GM03348 (cell line): ENCODE data around the gene ZNF629.

Experiments used
- DNase-seq: peaks from one replicate; pipeline ENCODE4 v3.0.0; 2012; ENCODE audit warnings: low spot score

ZNF629 gene

DNA sequence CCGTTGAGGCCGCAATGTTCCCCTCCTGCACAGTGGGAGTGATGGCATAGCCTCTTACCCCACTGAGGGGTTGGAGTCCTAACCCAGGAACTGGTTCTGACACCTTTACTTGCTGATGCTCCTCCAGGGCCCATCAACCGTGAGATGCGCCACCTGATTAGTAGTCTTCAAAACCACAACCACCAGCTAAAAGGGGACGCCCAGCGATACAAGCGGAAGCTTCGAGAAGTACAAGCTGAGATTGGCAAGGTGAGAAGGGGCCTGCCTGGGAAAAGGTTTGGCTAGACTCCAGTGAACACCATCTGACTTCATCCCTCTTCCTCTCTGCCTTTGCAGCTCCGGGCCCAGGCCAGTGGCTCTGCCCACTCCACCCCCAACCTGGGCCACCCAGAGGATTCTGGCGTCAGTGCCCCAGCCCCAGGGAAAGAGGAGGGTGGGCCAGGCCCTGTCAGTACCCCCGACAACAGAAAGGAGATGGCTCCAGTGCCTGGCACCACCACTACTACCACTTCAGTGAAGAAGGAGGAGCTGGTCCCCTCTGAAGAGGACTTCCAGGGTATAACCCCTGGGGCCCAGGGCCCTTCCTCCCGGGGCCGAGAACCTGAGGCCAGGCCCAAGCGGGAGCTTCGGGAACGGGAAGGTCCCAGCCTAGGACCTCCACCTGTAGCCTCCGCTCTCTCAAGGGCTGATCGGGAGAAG is 19.1 kb downstream of the ZNF629 start:
- DNase-seq: no peak

DNA sequence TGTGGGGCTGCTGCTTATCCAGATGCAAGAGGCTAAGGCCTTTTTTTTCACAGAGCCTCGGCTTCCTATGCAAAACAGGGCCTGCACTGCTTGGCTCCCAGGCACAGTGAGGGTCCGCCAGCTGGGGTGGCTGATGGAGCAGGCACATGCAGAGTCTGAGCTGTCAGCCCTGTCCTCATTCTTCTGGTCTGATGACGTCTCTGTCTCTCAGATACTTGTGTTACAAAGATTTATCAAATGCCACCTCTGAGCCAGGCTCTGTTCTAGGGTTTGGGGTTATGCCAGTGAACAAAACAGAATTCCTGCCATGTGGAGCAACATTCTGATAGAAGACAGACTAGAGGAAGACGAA is 20.1 kb downstream of the ZNF629 start:
- DNase-seq: no peak

DNA sequence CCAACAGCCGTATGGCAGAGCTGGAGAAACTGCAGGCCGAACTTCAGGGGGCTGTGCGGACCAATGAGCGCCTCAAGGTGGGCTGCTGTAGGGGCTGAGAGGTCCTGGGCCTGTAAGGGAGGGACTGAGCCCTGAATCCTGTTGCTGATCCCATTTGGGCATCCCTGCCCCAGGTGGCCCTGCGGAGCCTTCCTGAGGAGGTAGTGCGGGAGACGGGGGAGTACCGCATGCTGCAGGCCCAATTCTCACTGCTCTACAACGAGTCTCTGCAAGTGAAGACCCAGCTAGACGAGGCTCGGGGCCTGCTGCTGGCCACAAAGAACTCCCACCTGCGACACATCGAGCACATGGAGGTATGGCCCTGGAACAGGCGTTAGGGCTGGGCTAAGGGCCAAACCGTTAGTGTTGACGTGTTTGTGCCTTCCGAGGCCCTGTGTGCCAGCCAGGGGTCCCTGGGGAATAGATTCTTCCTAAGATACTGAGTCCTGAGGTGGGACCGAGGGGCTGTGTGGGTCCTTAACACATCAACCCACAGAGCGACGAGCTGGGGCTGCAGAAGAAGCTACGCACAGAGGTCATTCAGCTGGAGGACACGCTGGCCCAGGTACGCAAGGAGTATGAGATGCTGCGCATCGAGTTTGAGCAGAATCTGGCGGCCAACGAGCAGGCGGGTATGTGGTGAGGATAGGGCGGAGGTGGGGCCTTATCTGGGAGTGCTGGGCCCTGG is 20.6 kb downstream of the ZNF629 start:
- DNase-seq: no peak

DNA sequence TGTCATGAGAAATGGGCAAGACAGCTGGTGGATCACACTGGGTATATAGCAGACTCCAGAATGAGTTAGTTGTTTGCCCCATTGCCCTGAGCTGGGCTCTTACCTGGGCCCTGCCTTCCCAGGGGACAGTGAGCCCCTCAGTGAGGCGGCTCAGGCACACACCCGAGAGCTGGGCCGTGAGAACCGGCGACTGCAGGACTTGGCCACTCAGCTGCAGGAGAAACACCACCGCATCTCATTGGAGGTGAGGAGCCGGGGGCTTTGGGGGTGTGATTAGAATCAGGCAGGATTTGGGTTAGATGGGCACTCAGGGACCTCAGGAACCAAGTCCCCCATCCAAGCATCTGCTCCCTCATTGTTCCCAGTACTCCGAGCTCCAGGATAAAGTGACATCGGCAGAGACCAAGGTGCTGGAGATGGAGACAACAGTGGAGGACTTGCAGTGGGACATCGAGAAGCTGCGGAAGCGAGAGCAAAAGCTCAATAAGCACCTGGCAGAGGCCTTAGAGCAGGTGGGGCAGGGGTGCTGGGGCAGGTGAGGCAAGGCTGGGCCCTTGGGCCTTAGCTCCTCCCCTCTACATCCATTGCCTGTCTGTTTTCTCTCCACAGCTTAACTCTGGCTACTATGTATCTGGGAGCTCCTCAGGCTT is 22.1 kb downstream of the ZNF629 start:
- DNase-seq: no peak

DNA sequence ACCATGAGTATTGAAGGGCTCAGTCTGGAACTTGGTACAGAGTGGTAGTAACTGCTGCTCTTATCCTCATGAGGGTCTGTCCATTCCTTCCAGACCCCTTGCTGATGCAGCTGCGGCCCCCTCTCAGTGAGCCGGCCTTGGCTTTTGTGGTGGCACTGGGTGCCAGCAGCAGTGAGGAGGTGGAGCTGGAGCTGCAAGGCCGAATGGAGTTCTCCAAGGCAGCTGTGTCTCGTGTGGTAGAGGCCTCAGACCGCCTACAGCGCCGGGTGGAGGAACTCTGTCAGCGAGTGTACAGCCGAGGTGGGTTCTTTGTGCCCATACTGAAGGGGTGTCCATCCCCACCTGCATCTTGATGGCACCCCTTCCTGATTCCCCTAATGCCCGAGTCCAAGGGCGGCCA is 22.9 kb downstream of the ZNF629 start:
- DNase-seq: no peak

DNA sequence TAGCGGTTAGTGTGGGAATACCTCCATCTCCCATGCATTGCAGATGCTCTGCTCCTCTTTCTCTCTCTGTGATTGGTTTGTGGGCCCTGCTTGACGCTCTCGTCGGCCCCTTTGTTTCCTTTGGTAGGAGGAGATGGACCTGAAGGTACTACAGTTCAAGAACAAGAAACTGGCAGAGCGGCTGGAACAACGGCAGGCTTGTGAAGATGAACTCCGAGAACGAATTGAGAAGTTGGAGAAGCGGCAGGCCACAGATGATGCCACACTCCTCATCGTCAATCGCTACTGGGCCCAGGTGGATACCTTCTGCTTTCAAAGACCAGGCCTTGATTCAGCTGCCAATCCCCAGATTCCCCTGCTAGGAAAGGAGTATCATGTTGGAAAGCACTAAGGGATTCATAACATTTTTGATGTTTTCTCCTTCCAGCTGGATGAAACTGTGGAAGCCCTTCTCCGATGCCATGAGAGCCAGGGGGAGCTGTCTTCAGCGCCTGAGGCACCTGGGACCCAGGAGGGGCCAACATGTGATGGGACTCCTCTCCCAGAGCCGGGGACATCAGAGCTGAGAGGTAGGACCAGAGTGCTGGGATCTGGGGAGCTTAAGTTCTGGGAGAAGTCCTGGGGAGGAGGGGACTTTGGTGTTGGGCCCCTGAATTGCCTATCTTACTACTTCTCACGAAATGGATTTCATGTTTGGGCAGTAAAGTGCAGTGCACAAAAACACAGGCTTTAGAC is 23.8 kb downstream of the ZNF629 start:
- no peak for DNase-seq

DNA sequence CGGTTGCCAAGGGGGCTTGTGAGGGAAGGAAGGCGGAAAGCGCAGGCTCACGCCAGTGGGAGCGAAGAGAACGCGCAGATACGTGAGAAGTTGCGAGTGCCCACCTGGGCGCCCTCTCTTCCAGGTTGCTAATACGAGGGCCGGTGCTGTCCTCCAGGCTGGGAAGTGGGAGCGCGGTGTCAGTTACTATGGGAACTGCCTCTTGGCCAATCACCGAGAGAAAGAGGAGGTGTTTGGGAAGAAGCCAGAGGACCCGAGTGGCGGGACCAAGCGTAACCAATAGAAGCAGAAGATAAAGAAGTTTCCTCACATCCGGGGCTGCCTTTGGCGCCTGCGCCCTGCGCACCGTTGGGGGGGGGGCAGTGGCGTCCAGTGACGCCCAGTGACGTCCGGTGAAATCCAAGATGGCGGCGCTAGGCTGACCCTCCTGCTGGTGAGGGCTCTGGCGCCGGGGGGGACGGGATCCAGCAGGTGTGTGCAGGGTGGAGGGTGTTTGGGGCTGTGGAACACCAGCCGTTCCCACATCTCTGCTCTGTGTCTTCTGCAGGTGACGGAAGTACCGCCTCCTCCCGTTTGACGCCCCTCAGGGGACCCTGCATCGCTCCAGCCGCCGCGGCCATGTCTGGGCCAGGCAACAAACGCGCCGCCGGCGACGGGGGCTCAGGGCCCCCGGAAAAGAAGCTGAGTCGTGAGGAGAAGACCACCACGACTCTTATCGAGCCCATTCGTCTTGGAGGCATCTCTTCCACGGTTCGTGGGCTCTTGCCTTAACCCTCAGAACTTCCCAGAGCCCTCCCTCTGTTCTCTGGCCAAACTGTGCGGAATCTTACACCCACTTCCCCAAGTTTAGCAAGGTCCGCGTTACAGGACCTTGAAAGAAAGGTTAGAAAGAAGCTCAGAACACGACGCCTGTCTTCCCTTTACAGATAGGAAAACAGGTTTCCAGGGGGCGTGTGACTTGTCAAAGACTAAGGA is 24.8 kb downstream of the ZNF629 start, which contains the start of the genes CFAP119 and RNF40:
Gene CFAP119, minus strand, starts transcription at position 135 of the 975 bp plus-strand sequence. CDS start 314 bp downstream, outside the sequence.
Gene RNF40, plus strand, starts transcription at position 395 of the 975 bp plus-strand sequence. Its CDS starts 224 bp downstream, at position 619.
- peak; percentile 100 for DNase-seq

DNA sequence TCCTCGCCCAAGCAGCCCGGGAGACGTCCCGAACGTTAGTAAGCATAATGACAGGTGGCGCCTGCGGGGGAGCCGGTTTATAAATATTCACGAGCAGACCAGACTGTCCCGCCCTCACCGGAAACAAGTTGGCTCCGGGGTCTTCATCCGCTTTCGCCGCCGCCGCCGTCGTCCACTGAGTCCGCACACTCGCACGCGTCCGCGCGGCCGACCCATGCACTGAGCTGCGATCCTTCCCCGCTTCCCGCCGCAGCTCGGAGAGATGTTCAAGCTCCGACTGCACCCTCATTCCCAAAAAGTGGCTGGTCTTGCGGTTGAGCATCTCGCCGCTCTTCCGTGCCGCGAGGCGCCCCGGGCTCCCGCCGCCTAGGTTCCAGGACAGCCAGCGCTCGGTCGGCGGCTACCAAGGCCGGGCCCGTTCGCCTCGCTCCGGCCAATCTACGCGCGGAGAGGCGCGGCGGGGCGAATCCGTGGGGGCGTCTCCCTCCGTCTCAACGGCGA is 25.5 kb downstream of the ZNF629 start:
- peak; percentile 27 for DNase-seq

DNA sequence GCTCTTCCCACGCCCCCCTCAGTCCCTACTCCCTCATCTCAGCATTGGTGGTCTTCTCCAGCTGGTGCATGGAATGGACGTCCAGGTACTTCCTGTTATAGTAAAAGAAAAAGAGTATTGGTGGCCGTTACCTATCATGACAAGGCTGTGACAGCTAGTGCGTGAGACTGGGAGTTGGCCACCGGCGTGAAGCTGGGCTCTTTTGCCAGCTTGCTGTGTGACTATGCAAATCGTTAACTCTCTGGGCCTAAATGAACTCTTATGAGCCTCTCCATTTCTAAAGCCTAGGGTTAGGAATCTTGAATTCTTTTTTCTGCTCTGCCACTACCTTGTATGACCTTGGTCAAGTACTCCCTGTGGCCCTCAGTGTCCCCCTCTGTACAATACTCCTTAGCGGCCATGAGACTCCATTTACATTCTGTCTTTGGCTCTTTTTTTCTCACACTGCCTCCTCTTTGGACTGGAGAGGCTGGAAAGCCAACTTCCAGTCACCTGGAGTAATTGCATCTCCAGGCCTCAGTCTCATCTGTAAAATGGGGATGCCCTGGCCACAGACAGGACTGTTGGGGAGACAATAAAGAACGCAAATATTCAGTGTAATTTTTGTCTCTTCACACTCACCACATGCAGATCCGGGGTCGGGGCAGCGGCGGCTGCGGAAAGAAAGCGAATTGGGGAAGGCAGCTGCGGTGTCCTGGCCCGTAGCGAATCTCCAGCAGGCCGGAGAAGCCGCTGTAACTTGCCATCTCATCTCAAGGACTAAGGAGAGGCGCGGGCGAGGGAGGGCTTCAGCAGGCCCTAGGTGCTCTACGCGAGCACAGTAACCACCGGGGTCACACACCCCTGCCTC is 26.2 kb downstream of the ZNF629 start:
- no peak for DNase-seq

DNA sequence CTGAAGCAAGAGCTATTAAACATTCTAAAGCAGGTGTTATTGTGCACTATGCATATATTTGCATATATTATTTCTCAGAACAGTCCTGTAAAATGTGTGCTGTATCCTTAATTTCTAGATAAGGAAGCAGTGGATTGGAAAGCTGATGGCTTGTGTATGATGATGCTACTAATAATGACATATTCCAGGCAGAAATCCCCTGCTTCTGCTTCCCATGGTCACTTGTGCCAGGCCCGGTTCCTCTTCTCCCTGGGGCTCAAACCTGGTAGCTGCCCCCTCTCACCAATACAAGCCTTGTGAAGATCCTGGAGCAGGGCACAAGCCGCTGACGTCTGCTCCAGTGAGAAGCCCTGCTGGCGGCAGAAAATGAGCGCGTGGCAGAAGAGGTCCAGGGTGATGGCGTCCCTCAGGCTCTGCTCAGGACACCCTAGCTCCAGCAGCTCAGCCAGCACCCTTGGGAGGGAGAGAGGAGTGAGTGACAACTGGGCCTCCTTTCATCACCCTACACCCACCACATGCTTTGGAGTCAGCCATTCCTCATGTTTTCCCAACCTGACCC is 26.9 kb downstream of the ZNF629 start:
- DNase-seq: no peak

DNA sequence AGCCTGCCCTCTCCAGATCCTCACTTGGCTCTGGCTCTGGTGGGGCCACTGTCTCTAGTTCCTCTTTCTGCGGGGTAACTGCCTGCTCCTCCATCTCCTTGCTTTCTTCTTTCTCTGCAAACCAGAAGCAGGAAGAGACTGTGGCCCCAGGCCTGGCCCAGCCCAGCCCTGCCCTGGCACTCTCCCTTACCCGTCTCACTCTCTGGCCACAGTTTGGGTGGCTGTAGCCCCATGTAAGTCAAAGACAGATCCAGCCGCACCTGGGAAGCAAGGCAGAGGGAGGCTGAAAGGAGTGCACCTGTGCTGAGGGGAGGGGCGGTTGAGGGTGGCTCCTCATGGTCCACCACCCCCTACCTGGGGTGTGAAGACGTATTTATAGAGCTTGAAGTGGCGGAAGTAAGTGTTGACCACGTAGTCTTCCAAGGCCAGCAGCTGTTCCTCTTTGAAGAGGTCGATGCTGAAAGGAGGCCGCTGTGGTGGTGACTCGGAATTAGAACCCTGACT is 28.0 kb downstream of the ZNF629 start:
- DNase-seq: no peak

DNA sequence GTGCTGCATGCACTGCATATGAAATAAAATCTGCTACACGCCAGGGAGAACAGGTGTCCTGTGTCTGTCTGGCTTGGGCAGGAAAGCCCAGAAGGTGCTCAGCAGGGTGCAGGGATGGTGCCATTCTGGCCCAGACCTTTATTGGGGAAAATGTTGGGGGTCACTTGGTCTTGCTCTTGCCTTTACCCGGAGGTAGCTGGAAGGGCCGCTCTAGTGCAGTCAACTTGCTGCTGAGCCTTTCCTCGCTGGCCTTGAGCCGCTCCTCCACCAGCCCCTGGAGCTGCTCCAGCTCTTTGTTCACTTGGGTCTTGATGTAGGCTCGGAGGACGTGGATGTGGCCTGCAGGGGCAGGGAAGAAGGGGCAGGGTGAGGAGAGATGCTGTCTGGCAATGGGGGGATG is 29.7 kb downstream of the ZNF629 start:
- no peak for DNase-seq

DNA sequence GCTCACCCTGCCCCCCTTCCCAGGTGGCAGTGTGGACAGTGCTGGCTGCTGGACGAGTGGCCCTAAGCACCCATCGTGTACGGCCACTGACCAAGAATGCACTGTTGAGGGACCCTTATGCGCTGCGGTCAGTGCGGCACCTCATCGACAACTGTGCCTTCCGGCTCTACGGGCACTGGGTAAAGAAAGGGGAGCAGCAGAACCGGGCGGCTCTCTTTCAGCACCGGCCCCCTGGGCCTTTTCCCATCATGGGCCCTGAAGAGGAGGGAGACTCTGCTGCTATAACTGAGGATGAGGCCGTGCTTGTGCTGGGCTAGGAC is 30.3 kb downstream of the ZNF629 start:
- DNase-seq: no peak

DNA sequence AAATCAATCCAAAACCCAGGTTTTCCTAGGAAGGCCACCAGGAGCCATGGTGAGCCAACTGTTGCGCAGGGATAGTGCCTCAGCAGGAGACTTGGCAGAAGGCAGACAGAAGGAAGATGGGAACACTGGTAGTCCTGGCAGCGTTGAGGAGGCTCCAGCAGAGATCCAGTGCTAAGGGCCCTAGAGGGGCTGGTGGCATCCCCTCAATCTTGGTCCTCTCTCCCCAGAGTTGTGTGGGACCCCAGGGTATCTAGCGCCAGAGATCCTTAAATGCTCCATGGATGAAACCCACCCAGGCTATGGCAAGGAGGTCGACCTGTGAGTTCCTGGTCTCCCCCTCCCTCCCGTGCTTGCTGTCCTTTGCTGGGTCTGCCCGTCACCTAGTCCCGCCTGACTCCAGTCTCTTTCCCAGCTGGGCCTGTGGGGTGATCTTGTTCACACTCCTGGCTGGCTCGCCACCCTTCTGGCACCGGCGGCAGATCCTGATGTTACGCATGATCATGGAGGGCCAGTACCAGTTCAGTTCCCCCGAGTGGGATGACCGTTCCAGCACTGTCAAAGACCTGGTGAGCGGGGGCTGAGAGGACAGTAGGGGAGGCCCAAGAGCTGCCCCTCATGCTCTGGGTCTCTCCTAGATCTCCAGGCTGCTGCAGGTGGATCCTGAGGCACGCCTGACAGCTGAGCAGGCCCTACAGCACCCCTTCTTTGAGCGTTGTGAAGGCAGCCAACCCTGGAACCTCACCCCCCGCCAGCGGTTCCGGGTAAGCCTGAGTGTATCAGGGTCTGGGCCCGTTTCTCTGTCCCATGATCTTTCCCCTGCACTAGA is 30.8 kb downstream of the ZNF629 start:
- no peak for DNase-seq

DNA sequence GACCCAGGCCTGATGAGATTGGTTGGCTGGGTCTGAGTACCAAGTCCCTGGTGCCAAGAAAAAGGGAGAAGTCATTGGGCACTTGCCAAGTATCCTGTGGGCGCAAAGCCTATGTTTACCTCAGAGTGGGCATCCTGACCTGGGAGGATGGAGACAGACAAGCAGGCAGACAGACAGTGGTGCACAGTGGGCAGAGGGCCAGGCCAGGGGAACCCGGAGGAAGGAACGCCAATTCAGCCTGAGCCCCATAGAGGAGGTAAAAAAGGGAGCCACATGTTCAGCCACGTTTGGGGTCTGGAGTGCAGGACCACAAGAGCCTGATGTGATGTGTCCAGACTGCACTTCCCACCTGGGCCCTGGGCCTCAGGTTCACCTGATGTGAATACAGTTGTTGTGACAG is 33.4 kb downstream of the ZNF629 start:
- no peak for DNase-seq

DNA sequence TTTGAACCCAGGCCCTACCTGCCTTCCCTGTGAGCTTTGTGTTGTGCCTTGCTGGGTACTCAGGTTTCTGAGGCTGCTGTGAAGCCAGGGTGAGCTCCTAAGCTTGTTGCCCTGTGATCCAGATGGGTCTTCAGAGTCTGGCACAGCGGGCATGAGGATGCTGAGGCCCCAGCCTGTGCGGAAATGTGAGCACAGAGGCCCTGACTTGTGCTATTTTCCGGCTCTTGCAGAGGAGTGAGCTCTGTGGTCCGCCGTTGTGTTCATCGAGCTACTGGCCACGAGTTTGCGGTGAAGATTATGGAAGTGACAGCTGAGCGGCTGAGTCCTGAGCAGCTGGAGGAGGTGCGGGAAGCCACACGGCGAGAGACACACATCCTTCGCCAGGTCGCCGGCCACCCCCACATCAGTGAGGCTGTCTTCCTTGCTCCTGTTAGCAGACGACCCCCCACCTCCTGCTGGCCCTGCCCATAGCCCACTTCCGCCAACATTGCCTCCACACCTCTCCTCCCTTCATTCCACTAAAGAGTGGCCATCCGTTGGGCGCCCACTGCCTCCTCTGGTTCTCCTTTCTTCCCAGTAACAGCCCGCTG is 36.0 kb downstream of the ZNF629 start:
- DNase-seq: no peak

DNA sequence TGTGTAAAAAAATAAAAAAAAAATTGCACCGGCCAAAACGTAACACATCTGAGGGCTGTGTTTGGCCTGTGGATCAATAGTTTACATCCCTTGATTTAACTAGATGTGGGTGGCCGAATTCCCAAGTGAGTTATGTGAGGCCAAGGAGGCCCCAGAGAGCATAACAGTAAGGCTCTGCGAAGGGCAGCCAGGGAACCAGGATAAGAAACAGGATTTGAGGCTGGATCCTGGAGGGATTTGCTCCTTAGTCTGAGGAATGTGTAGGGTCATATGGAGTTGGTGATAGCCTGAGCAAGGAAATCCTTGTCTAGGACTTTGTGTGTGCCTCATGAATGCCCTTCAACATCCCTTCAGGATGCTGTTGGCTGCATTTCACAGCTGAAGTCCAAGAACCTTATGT is 36.8 kb downstream of the ZNF629 start:
- DNase-seq: no peak
